Fibroblast of lung (primary cell): ENCODE measurements around the gene ZFP42. TPM values are rescaled to one million over a fixed set of nuclear protein-coding genes. Genes with fewer than 3 reads are reported as not detected.

Experiments
- DNase-seq, 2 donors: peaks; one replicate each; pipeline versions ENCODE4 v3.0.0 to v3.0.0-alpha.2; 2010; ENCODE audit warnings: low read depth in 2 of 2
- H2AFZ ChIP-seq: 2 replicates; pipeline ENCODE4 v1.5.1; 2012; ENCODE audit warnings: low read length, control low read depth, inconsistent platforms
- H3K27ac ChIP-seq: 2 replicates; pipeline ENCODE4 v1.5.1; 2011; ENCODE audit warnings: low read length, control low read depth; ENCODE audit not compliant: insufficient read depth
- H3K27me3 ChIP-seq: 2 replicates; pipeline ENCODE4 v1.5.1; 2011; ENCODE audit warnings: mild to moderate bottlenecking, low read length; ENCODE audit not compliant: control insufficient read depth, insufficient read depth
- H3K36me3 ChIP-seq: 2 replicates; pipeline ENCODE4 v1.5.1; 2011; ENCODE audit warnings: low read length; ENCODE audit not compliant: control insufficient read depth, insufficient read depth
- H3K4me1 ChIP-seq: 2 replicates; pipeline ENCODE4 v1.5.1; 2011; ENCODE audit warnings: low read length; ENCODE audit not compliant: control insufficient read depth, insufficient read depth; ENCODE audit errors: extremely low read depth
- H3K4me2 ChIP-seq: 2 replicates; pipeline ENCODE4 v1.5.1; 2011; ENCODE audit warnings: low read length, control low read depth; ENCODE audit not compliant: insufficient read depth; ENCODE audit errors: extremely low read depth
- H3K4me3 ChIP-seq, 4 experiments: fragments of 200-600 bp in 1 of 4; sonication (generic) in 1 of 4; replicated peaks in 1 of 4; 2 replicates each; pipeline ENCODE4 v1.5.1; 2011 to 2016; ENCODE audit warnings: low read length in 4 of 4, low read depth in 3 of 4, mild to moderate bottlenecking in 3 of 4, control low read depth in 2 of 4, inconsistent platforms in 1 of 4, mixed read lengths in 1 of 4; ENCODE audit not compliant: insufficient read depth in 1 of 4; ENCODE audit errors: control extremely low read depth in 1 of 4
- H3K79me2 ChIP-seq: 2 replicates; pipeline ENCODE4 v1.5.1; 2012; ENCODE audit warnings: mild to moderate bottlenecking, low read length, inconsistent platforms; ENCODE audit not compliant: control insufficient read depth, insufficient read depth
- H3K9ac ChIP-seq: 2 replicates; pipeline ENCODE4 v1.5.1; 2011; ENCODE audit warnings: mild to moderate bottlenecking, low read length, control low read depth; ENCODE audit not compliant: insufficient read depth
- H3K9me3 ChIP-seq: 2 replicates; pipeline ENCODE4 v1.5.1; 2012; ENCODE audit warnings: low read depth, low read length; ENCODE audit not compliant: control insufficient read depth, insufficient read depth
- H4K20me1 ChIP-seq: 2 replicates; pipeline ENCODE4 v1.5.1; 2011; ENCODE audit warnings: low read length; ENCODE audit not compliant: control insufficient read depth, insufficient read depth; ENCODE audit errors: extremely low read depth
- EZH2 ChIP-seq: IDR thresholded peaks from 2 replicates; pipeline ENCODE4 v1.5.1; 2012; ENCODE audit warnings: low read length, control low read depth, mild to moderate bottlenecking; ENCODE audit errors: missing control alignments
- polyA plus RNA-seq, 2 donors: library from polyadenylated mRNA; depleted of rRNA in 1 of 2; stranded (reverse) in 1 of 2; unstranded in 1 of 2; fragments of >200 nt; gene quantifications; 2 replicates each; pipeline ENCODE4 v1.2.1, GENCODE V29; 2011 to 2012; ENCODE audit warnings: missing spikeins in 1 of 2
- total RNA-seq: library from RNA; depleted of rRNA; stranded (reverse); fragments of >200 nt; gene quantifications from 2 replicates; pipeline ENCODE4 v1.2.1, GENCODE V29; 2014
- TF ChIP-seq, protein P1 (sequence below), 2 donors: IDR thresholded peaks in 1 of 2; conservative IDR thresholded peaks in 1 of 2; 1 replicate in 1 of 2; 2 replicates in 1 of 2; pipeline ENCODE4 v1.5.1; 2011 to 2012; ENCODE audit warnings: low read length in 2 of 2, control low read depth in 1 of 2, inconsistent platforms in 1 of 2, low read depth in 1 of 2, mild to moderate bottlenecking in 1 of 2

The ZFP42 gene
- total and polyA plus RNA-seq, 2 donors (not counting 1 experiment from before 2014, with no cell fraction given): 0.33 TPM; not detected in 1

DNA sequence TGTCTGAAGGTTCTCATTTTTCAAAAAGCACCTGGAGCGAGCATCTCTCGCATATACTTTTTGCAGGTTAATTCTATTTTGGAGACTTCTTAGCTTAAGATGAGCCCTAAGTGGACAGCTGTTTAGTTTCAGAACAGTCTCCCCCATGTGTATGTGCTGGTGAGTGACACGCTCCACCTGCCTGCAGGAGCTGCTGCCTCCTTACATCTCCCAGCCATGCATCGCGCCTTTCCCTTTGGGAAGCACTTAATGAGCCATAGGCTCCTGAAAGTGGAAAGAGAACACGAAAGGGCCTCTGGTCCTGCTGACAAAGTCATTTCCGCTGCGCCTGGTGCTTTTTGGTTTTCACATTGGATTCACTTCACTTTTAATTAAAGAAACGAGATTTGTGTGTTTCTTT, 57.7 kb downstream of the ZFP42 start:
- no peak overlapping the region for H2AFZ ChIP-seq
- H3K79me2 ChIP-seq: no peaks in the 10 kb centered on the region
- no peak for DNase-seq
- H3K27me3 ChIP-seq: no peaks in the 10 kb centered on the region
- H3K4me1 ChIP-seq: no peaks in the 10 kb centered on the region
- H3K9ac ChIP-seq: no peak overlapping the region
- H3K4me2 ChIP-seq: no peak overlapping the region
- no peaks in the 10 kb centered on the region for H3K36me3 ChIP-seq
- no peaks in the 10 kb centered on the region for H3K9me3 ChIP-seq
- no peak overlapping the region for H3K4me3 ChIP-seq
- H3K27ac ChIP-seq: no peak overlapping the region
- H4K20me1 ChIP-seq: no peaks in the 10 kb centered on the region
- TF ChIP-seq, protein P1, sequence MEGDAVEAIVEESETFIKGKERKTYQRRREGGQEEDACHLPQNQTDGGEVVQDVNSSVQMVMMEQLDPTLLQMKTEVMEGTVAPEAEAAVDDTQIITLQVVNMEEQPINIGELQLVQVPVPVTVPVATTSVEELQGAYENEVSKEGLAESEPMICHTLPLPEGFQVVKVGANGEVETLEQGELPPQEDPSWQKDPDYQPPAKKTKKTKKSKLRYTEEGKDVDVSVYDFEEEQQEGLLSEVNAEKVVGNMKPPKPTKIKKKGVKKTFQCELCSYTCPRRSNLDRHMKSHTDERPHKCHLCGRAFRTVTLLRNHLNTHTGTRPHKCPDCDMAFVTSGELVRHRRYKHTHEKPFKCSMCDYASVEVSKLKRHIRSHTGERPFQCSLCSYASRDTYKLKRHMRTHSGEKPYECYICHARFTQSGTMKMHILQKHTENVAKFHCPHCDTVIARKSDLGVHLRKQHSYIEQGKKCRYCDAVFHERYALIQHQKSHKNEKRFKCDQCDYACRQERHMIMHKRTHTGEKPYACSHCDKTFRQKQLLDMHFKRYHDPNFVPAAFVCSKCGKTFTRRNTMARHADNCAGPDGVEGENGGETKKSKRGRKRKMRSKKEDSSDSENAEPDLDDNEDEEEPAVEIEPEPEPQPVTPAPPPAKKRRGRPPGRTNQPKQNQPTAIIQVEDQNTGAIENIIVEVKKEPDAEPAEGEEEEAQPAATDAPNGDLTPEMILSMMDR (conservative IDR thresholded peaks at IDR 0.05 in 1 of 2, IDR thresholded peaks at IDR 0.05 in 1 of 2; ENCODE audit: low read depth in 1 of 2, low read length in 2 of 2): no peak
- no peak for TF ChIP-seq EZH2

Other genes starting within 250 kb of the ZFP42 start
- under 0.01 and 0.26 TPM in 2 replicates for gene TRIML2, start 113.8 kb downstream of the ZFP42 start, total RNA-seq
- 0.05 TPM in 1 of 2 replicates, not detected in the other for gene TRIML2, start 113.8 kb downstream of the ZFP42 start, polyA plus RNA-seq
- gene TRIML1, start 143.7 kb downstream of the ZFP42 start, total RNA-seq: not detected in 2 replicates
- gene TRIML1, start 143.7 kb downstream of the ZFP42 start, polyA plus RNA-seq: not detected in 2 replicates